Hepatocyte (in vitro differentiated cells): Measurements from ENCODE around the gene JUND. TPM values are rescaled to one million over a fixed set of nuclear protein-coding genes. Genes with fewer than 3 reads are reported as not detected.

Experiments
- DNase-seq: peaks from one replicate; pipeline ENCODE4 v3.0.0-alpha.2; 2016; ENCODE audit warnings: low spot score
- H2AFZ ChIP-seq: fragments of 200-600 bp; sonication (generic); 2 replicates; pipeline ENCODE4 v1.6.0; 2016; ENCODE audit warnings: antibody characterized with exemption, mild to moderate bottlenecking
- H3K27ac ChIP-seq: fragments of 200-600 bp; sonication (generic); 2 replicates; pipeline ENCODE4 v1.5.1; 2016; ENCODE audit warnings: mild to moderate bottlenecking
- H3K27me3 ChIP-seq: fragments of 200-600 bp; sonication (generic); 2 replicates; pipeline ENCODE4 v1.6.1; 2016
- H3K36me3 ChIP-seq: fragments of 200-600 bp; sonication (generic); replicated peaks from 2 replicates; pipeline ENCODE4 v1.5.1; 2016; ENCODE audit warnings: low read depth; ENCODE audit not compliant: insufficient read depth
- H3K4me1 ChIP-seq: fragments of 200-600 bp; sonication (generic); 2 replicates; pipeline ENCODE4 v1.5.1; 2016; ENCODE audit warnings: mild to moderate bottlenecking, moderate library complexity; ENCODE audit not compliant: insufficient read depth
- H3K4me2 ChIP-seq: fragments of 200-600 bp; sonication (generic); 2 replicates; pipeline ENCODE4 v1.6.0; 2016
- H3K4me3 ChIP-seq: fragments of 200-600 bp; sonication (generic); 2 replicates; pipeline ENCODE4 v1.5.1; 2016; ENCODE audit warnings: mild to moderate bottlenecking
- H3K79me2 ChIP-seq: fragments of 200-600 bp; sonication (generic); 2 replicates; pipeline ENCODE4 v1.6.0; 2017; ENCODE audit warnings: mild to moderate bottlenecking
- H3K9me2 ChIP-seq: fragments of 200-600 bp; sonication (generic); replicated peaks from 2 replicates; pipeline ENCODE4 v1.6.0; 2017; ENCODE audit warnings: mild to moderate bottlenecking; ENCODE audit not compliant: insufficient read depth
- H3K9me3 ChIP-seq: fragments of 200-600 bp; sonication (generic); 2 replicates; pipeline ENCODE4 v1.5.1; 2016; ENCODE audit warnings: low read depth, mild to moderate bottlenecking
- H4K20me1 ChIP-seq: fragments of 200-600 bp; sonication (generic); 2 replicates; pipeline ENCODE4 v1.6.0; 2016; ENCODE audit warnings: mild to moderate bottlenecking; ENCODE audit not compliant: insufficient read depth, poor library complexity, severe bottlenecking
- CTCF ChIP-seq: fragments of 200-600 bp; sonication (generic); IDR thresholded peaks from 2 replicates; pipeline ENCODE4 v1.5.1; 2016; ENCODE audit warnings: antibody characterized with exemption, mild to moderate bottlenecking; ENCODE audit not compliant: poor library complexity
- EZH2 ChIP-seq: fragments of 200-600 bp; sonication (generic); IDR thresholded peaks from 2 replicates; pipeline ENCODE4 v1.6.1; 2016; ENCODE audit warnings: antibody characterized with exemption, mild to moderate bottlenecking, borderline replicate concordance
- EZH2phosphoT487 ChIP-seq: fragments of 200-600 bp; sonication (generic); IDR thresholded peaks from one replicate; pipeline ENCODE4 v1.6.1; 2018; ENCODE audit warnings: antibody characterized with exemption, mild to moderate bottlenecking, low read depth, moderate library complexity; ENCODE audit not compliant: unreplicated experiment, severe bottlenecking
- WGBS: methylation state at CpG from one replicate; pipeline ENCODE4 v1.1.6; 2016; ENCODE audit warnings: low lambda C conversion rate; ENCODE audit errors: missing lambda C conversion rate; 5-methylcytosine and 5-hydroxymethylcytosine counted together
- polyA plus RNA-seq: library from polyadenylated mRNA; unstranded; fragments of >200 nt; fragmentation: Nextera tagmentation; extraction: Ambion mirVana; gene quantifications from 2 replicates; pipeline ENCODE4 v1.2.1, GENCODE V29; 2016
- total RNA-seq: library from RNA; depleted of rRNA; stranded (reverse); fragments of >200 nt; gene quantifications from 2 replicates; pipeline ENCODE4 v1.2.3, GENCODE V29; 2014

JUND gene
- total and polyA plus RNA-seq, 2 experiments from 2014 or later = 307 to 698 TPM

GRCh38 chr19:18270326-18270725, 11.1 kb downstream of the JUND start:
- H3K9me2 ChIP-seq = no peaks in the 10 kb centered on the region
- WGBS = 94% methylated on average over 9 of the region's 9 CpGs
- H4K20me1 ChIP-seq = peaks cover 33% of the 10 kb centered on the region
- H3K27ac ChIP-seq = no peak overlapping the region
- peaks cover 21% of the 10 kb centered on the region for H3K79me2 ChIP-seq
- no peaks in the 10 kb centered on the region for H3K27me3 ChIP-seq
- no peaks in the 10 kb centered on the region for H3K9me3 ChIP-seq
- no peaks in the 10 kb centered on the region for H3K36me3 ChIP-seq
- peaks cover 10% of the 10 kb centered on the region for H3K4me1 ChIP-seq
- no peak overlapping the region for H2AFZ ChIP-seq
- H3K4me3 ChIP-seq = no peak overlapping the region
- TF ChIP-seq CTCF = no peak
- TF ChIP-seq EZH2phosphoT487 = no peak
- TF ChIP-seq EZH2 = no peak
- H3K4me2 ChIP-seq = no peak overlapping the region
- no peak for DNase-seq

GRCh38 chr19:18269070-18269723, 12.2 kb downstream of the JUND start:
- peaks cover 23% of the 10 kb centered on the region for H4K20me1 ChIP-seq
- TF ChIP-seq EZH2 = no peak
- TF ChIP-seq EZH2phosphoT487 = no peak
- TF ChIP-seq CTCF = no peak
- H3K27me3 ChIP-seq = no peaks in the 10 kb centered on the region
- 92% methylated on average over 2 of the region's 2 CpGs for WGBS
- no peaks in the 10 kb centered on the region for H3K9me2 ChIP-seq
- H3K4me2 ChIP-seq = no peak overlapping the region
- no peak for DNase-seq
- H3K4me1 ChIP-seq = peaks cover under 1% of the 10 kb centered on the region
- peaks cover 14% of the 10 kb centered on the region for H3K79me2 ChIP-seq
- H3K36me3 ChIP-seq = no peaks in the 10 kb centered on the region
- H2AFZ ChIP-seq = no peak overlapping the region
- H3K27ac ChIP-seq = no peak overlapping the region
- no peak overlapping the region for H3K4me3 ChIP-seq
- no peaks in the 10 kb centered on the region for H3K9me3 ChIP-seq

- Histone ChIP-seq H3K4me1 (no peaks in the 10 kb centered on the region), H2AFZ (no peak overlapping the region), H3K4me3 (no peak overlapping the region), H3K36me3 (no peaks in the 10 kb centered on the region), H3K79me2 (no peaks in the 10 kb centered on the region), H3K9me3 (no peaks in the 10 kb centered on the region), H3K9me2 (no peaks in the 10 kb centered on the region), H4K20me1 (peaks cover 5% of the 10 kb centered on the region), H3K27me3 (no peaks in the 10 kb centered on the region), H3K27ac (no peak overlapping the region), H3K4me2 (no peak overlapping the region)
- DNase-seq = no peak
- WGBS = 94% methylated on average over 38 of the region's 42 CpGs
- TF ChIP-seq EZH2phosphoT487 (no peak), CTCF (no peak), EZH2 (no peak)
These were observed 14.4 kb downstream of the JUND start for GRCh38 chr19:18266771-18267686.
